HEK293 (cell line): ENCODE data around the gene ALDH8A1.

Source experiments
- ATF2 ChIP-seq: fragments of 450-650 bp; formaldehyde crosslinking; IDR thresholded peaks from 2 replicates; pipeline ENCODE4 v1.5.1; 2016; ENCODE audit warnings: missing biosample characterization, missing genetic modification characterization, low read depth
- CTCF ChIP-seq: fragments of 450-650 bp; formaldehyde crosslinking; IDR thresholded peaks from 2 replicates; pipeline ENCODE4 v1.5.1; 2016; ENCODE audit warnings: missing biosample characterization, missing genetic modification characterization

GRCh38 chr6:134962421-134962820 is 12.5 kb upstream of the ALDH8A1 start:
- TF ChIP-seq ATF2 (no peak), CTCF (no peak)
